ENCODE data around the gene PPARG.

The PPARG gene

GRCh38 chr3:12436514-12437220 is 147.8 kb downstream of the PPARG start:
- ATAC-seq (ENCODE audit: low read depth) (no peak), DNase-seq (ENCODE audit: low spot score) (no peak)

GRCh38 chr3:12437221-12437605 is 148.3 kb downstream of the PPARG start:
- no peak for TF ChIP-seq CTCF (IDR thresholded peaks at IDR 0.05; ENCODE audit: poor library complexity, severe bottlenecking)
- Histone ChIP-seq H3K27me3 (ENCODE audit: insufficient read depth, poor library complexity, severe bottlenecking) (no peaks in the 10 kb centered on the region), H3K27ac (ENCODE audit: poor library complexity, severe bottlenecking) (no peak overlapping the region), H3K36me3 (ENCODE audit: low read depth) (no peaks in the 10 kb centered on the region), H3K4me1 (ENCODE audit: insufficient read depth, poor library complexity, severe bottlenecking) (no peaks in the 10 kb centered on the region), H3K9me3 (ENCODE audit: severe bottlenecking) (no peaks in the 10 kb centered on the region), H3K4me3 (ENCODE audit: severe bottlenecking) (no peak overlapping the region)
- no peak for DNase-seq (ENCODE audit: low spot score)
- ATAC-seq (ENCODE audit: low read depth), result no peak

More at GRCh38 chr3:12436514-12437220, 147.8 kb downstream of the PPARG start:
- Histone ChIP-seq H3K4me3 (ENCODE audit: severe bottlenecking) (no peak overlapping the region), H3K36me3 (ENCODE audit: low read depth) (no peaks in the 10 kb centered on the region), H3K27ac (ENCODE audit: poor library complexity, severe bottlenecking) (no peak overlapping the region), H3K9me3 (ENCODE audit: severe bottlenecking) (no peaks in the 10 kb centered on the region), H3K4me1 (ENCODE audit: insufficient read depth, poor library complexity, severe bottlenecking) (no peaks in the 10 kb centered on the region), H3K27me3 (ENCODE audit: insufficient read depth, poor library complexity, severe bottlenecking) (no peaks in the 10 kb centered on the region)
- no peak for TF ChIP-seq CTCF (IDR thresholded peaks at IDR 0.05; ENCODE audit: poor library complexity, severe bottlenecking)

GRCh38 chr3:12437861-12438260 is 149.0 kb downstream of the PPARG start:
- no peak overlapping the region for H3K27ac ChIP-seq (ENCODE audit: poor library complexity, severe bottlenecking)
- H3K4me1 ChIP-seq (ENCODE audit: insufficient read depth, poor library complexity, severe bottlenecking), result no peaks in the 10 kb centered on the region
- no peak for DNase-seq (ENCODE audit: low spot score)
- H3K27me3 ChIP-seq (ENCODE audit: insufficient read depth, poor library complexity, severe bottlenecking), result no peaks in the 10 kb centered on the region
- no peaks in the 10 kb centered on the region for H3K9me3 ChIP-seq (ENCODE audit: severe bottlenecking)
- no peak for ATAC-seq (ENCODE audit: low read depth)
- H3K4me3 ChIP-seq (ENCODE audit: severe bottlenecking), result no peak overlapping the region
- no peak for TF ChIP-seq CTCF (IDR thresholded peaks at IDR 0.05; ENCODE audit: poor library complexity, severe bottlenecking)
- no peaks in the 10 kb centered on the region for H3K36me3 ChIP-seq (ENCODE audit: low read depth)

- Histone ChIP-seq H3K9me3 (ENCODE audit: severe bottlenecking) (no peaks in the 10 kb centered on the region), H3K4me3 (ENCODE audit: severe bottlenecking) (no peak overlapping the region), H3K36me3 (ENCODE audit: low read depth) (no peaks in the 10 kb centered on the region), H3K4me1 (ENCODE audit: insufficient read depth, poor library complexity, severe bottlenecking) (no peaks in the 10 kb centered on the region), H3K27me3 (ENCODE audit: insufficient read depth, poor library complexity, severe bottlenecking) (no peaks in the 10 kb centered on the region), H3K27ac (ENCODE audit: poor library complexity, severe bottlenecking) (no peak overlapping the region)
- TF ChIP-seq CTCF (IDR thresholded peaks at IDR 0.05; ENCODE audit: poor library complexity, severe bottlenecking), result no peak
- ATAC-seq (ENCODE audit: low read depth), result no peak
- DNase-seq (ENCODE audit: low spot score), result no peak
Measured at GRCh38 chr3:12438318-12438717, 149.4 kb downstream of the PPARG start.

- DNase-seq (ENCODE audit: low spot score) (no peak), ATAC-seq (ENCODE audit: low read depth) (no peak)
- Histone ChIP-seq H3K4me1 (ENCODE audit: insufficient read depth, poor library complexity, severe bottlenecking) (peaks cover 3% of the 10 kb centered on the region), H3K27ac (ENCODE audit: poor library complexity, severe bottlenecking) (no peak overlapping the region), H3K36me3 (ENCODE audit: low read depth) (no peaks in the 10 kb centered on the region), H3K27me3 (ENCODE audit: insufficient read depth, poor library complexity, severe bottlenecking) (no peaks in the 10 kb centered on the region), H3K9me3 (ENCODE audit: severe bottlenecking) (no peaks in the 10 kb centered on the region), H3K4me3 (ENCODE audit: severe bottlenecking) (no peak overlapping the region)
- TF ChIP-seq CTCF (IDR thresholded peaks at IDR 0.05; ENCODE audit: poor library complexity, severe bottlenecking), result no peak
Measured at GRCh38 chr3:12439161-12439940, 150.5 kb downstream of the PPARG start.

All from RWPE2 (cell line).